SH-SY5Y (cell line): ENCODE data around the gene CACNA1B.

Experiments used
- GATA2 ChIP-seq: IDR thresholded peaks from 2 replicates; pipeline ENCODE4 v1.6.1; 2011; ENCODE audit warnings: mild to moderate bottlenecking, low read depth, low read length
- GATA3 ChIP-seq: IDR thresholded peaks from 2 replicates; pipeline ENCODE4 v1.6.1; 2011; ENCODE audit warnings: low read depth, mild to moderate bottlenecking, low read length, moderate library complexity

DNA sequence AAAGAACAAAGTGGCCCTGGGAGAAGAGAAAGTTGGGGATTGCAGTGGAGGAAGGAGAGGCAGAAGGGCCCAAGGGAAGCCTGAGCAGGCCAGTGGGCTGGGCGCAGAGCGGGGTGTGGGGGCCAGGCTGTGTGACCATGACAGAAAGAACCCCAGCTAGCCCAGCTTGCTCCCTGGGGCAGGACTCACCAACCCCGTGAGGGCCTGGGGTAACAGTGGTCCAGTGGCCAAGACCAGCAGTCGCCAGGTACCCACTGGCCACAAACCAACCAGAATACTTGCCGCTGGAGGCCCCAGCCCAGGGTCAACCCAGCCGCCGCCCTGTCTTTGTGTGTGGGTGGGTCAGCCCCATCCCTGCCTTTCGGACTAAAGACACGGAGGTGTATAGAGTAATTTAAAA lies 146.5 kb downstream of the CACNA1B start:
- TF ChIP-seq GATA2 (no peak), GATA3 (no peak)
